Calu3 (cell line): ENCODE data around the gene PAK1. TPM values are rescaled to one million over a fixed set of nuclear protein-coding genes. Genes with fewer than 3 reads are reported as not detected.

Source experiments
- BruUV-seq: library from RNA; stranded (reverse); fragments of 400-500 nt; replicated peaks from 2 replicates; lab custom pipeline; 2021; lab: Mats Ljungman, UMichigan
- CTCF ChIA-PET: fragments of 300-600 bp; sonication (Branson Sonifier 250); formaldehyde crosslinking; loops from one replicate; lab custom pipeline; 2022; ENCODE audit warnings: antibody characterized with exemption; lab: Charles Lee
- DNase-seq: peaks from one replicate; pipeline ENCODE4 v3.0.0; 2022
- H3K27ac Mint-ChIP-seq: one replicate; pipeline ENCODE4 v1.8.0; 2022; ENCODE audit warnings: mixed read lengths; ENCODE audit not compliant: unreplicated experiment
- H3K27me3 Mint-ChIP-seq: one replicate; pipeline ENCODE4 v1.8.0; 2022; ENCODE audit warnings: mixed read lengths; ENCODE audit not compliant: unreplicated experiment
- H3K36me3 Mint-ChIP-seq: one replicate; pipeline ENCODE4 v1.8.0; 2022; ENCODE audit warnings: mild to moderate bottlenecking, moderate library complexity, mixed read lengths; ENCODE audit not compliant: insufficient read depth, unreplicated experiment
- H3K4me1 Mint-ChIP-seq: one replicate; pipeline ENCODE4 v1.8.0; 2022; ENCODE audit warnings: mild to moderate bottlenecking, low read depth, mixed read lengths; ENCODE audit not compliant: unreplicated experiment
- H3K4me3 Mint-ChIP-seq: one replicate; pipeline ENCODE4 v1.8.0; 2022; ENCODE audit warnings: mild to moderate bottlenecking, low read depth, moderate library complexity, mixed read lengths; ENCODE audit not compliant: unreplicated experiment
- H3K9me3 Mint-ChIP-seq: one replicate; pipeline ENCODE4 v1.8.0; 2022; ENCODE audit warnings: low read depth, mixed read lengths; ENCODE audit not compliant: unreplicated experiment
- CTCF ChIP-seq: fragments of 200-600 bp; IDR thresholded peaks from one replicate; pipeline ENCODE4 v1.8.0; 2022; ENCODE audit warnings: antibody characterized with exemption; ENCODE audit not compliant: unreplicated experiment
- intact Hi-C: fragments of 100-400 bp; cut with micrococcal nuclease; formaldehyde crosslinking; loops from one replicate; pipeline ENCODE4 v1.10.0; 2022; ENCODE audit not compliant: unreplicated experiment
- total RNA-seq: library from RNA; stranded (reverse); gene quantifications from 2 replicates; pipeline ENCODE4 v1.2.3, GENCODE V29; 2022

Gene PAK1
- total RNA-seq, 1 experiment from 2014 or later: 58.5 TPM

- intact Hi-C loops: loop anchor here (10.0 kb wide), 1 partner anchor 205 kb away; no protein-coding TSS in a partner anchor
- Mint-ChIP-seq H3K4me1 (peaks cover 23% of the 10 kb centered on the region), H3K4me3 (no peak overlapping the region), H3K9me3 (no peaks in the 10 kb centered on the region), H3K27ac (no peak overlapping the region), H3K36me3 (no peaks in the 10 kb centered on the region), H3K27me3 (no peaks in the 10 kb centered on the region)
- no peak for DNase-seq
- no TSS peak for BruUV-seq
- no peak for TF ChIP-seq CTCF
- CTCF ChIA-PET: interaction anchor here (0.6 kb wide), 1 partner anchor 38 kb away, joined by 3 read pairs; no protein-coding TSS in a partner anchor
Measured at GRCh38 chr11:77400271-77400670, 73.6 kb downstream of the PAK1 start.

GRCh38 chr11:77397631-77398030 is 76.3 kb downstream of the PAK1 start:
- Mint-ChIP-seq H3K36me3 (no peaks in the 10 kb centered on the region), H3K27ac (no peak overlapping the region), H3K4me1 (peaks cover 14% of the 10 kb centered on the region), H3K27me3 (no peaks in the 10 kb centered on the region), H3K9me3 (no peaks in the 10 kb centered on the region), H3K4me3 (no peak overlapping the region)
- CTCF ChIA-PET: no interaction called here
- intact Hi-C loops: no loop called here
- no peak for TF ChIP-seq CTCF
- DNase-seq: no peak
- BruUV-seq: no TSS peak

GRCh38 chr11:77396911-77397310 is 77.0 kb downstream of the PAK1 start:
- H3K27ac Mint-ChIP-seq: no peak overlapping the region
- H3K27me3 Mint-ChIP-seq: no peaks in the 10 kb centered on the region
- no peak for TF ChIP-seq CTCF
- no peaks in the 10 kb centered on the region for H3K9me3 Mint-ChIP-seq
- no peak for DNase-seq
- H3K4me3 Mint-ChIP-seq: no peak overlapping the region
- BruUV-seq: no TSS peak
- intact Hi-C loops: no loop called here
- H3K4me1 Mint-ChIP-seq: peaks cover 7% of the 10 kb centered on the region
- H3K36me3 Mint-ChIP-seq: no peaks in the 10 kb centered on the region
- CTCF ChIA-PET: interaction anchor here (1.1 kb wide), 2 partner anchors 11 to 151 kb away, joined by 3 read pairs; no protein-coding TSS in a partner anchor

GRCh38 chr11:77396305-77396704 is 77.6 kb downstream of the PAK1 start:
- Mint-ChIP-seq H3K9me3 (no peaks in the 10 kb centered on the region), H3K27me3 (no peaks in the 10 kb centered on the region), H3K4me1 (peaks cover 1% of the 10 kb centered on the region), H3K4me3 (no peak overlapping the region), H3K36me3 (no peaks in the 10 kb centered on the region), H3K27ac (no peak overlapping the region)
- BruUV-seq: no TSS peak
- no peak for DNase-seq
- intact Hi-C loops: no loop called here
- CTCF ChIA-PET: interaction anchor here (1.1 kb wide), 2 partner anchors 10 to 152 kb away, joined by 3 read pairs; no protein-coding TSS in a partner anchor
- no peak for TF ChIP-seq CTCF
